PC-9 (cell line): ENCODE measurements around the gene EYA3. TPM values are rescaled to one million over a fixed set of nuclear protein-coding genes. Genes with fewer than 3 reads are reported as not detected.

Experiments used
- BruUV-seq: library from RNA; stranded (reverse); fragments of 400-500 nt; replicated peaks from 2 replicates; lab custom pipeline; 2021; lab: Mats Ljungman, UMichigan
- CTCF ChIA-PET: fragments of 300-600 bp; sonication (Branson Sonifier 250); formaldehyde crosslinking; loops from one replicate; lab custom pipeline; 2022; ENCODE audit warnings: antibody characterized with exemption; lab: Charles Lee
- POLR2A ChIA-PET: fragments of 300-600 bp; sonication (Branson Sonifier 250); formaldehyde crosslinking; loops from one replicate; lab custom pipeline; 2022; ENCODE audit warnings: antibody characterized with exemption; ENCODE audit not compliant: unreplicated experiment; lab: Charles Lee
- DNase-seq, 2 experiments: peaks; one replicate each; pipeline versions ENCODE4 v3.0.0 to v3.0.0-alpha.2; 2015 to 2022; ENCODE audit warnings: mixed read lengths in 1 of 2
- H2AFZ ChIP-seq: fragments of 200-600 bp; sonication (generic); 2 replicates; pipeline ENCODE4 v1.8.1; 2017; ENCODE audit warnings: antibody characterized with exemption
- H3F3A ChIP-seq: fragments of 200-600 bp; sonication (generic); 2 replicates; pipeline ENCODE4 v1.8.1; 2017; ENCODE audit warnings: antibody characterized with exemption, mild to moderate bottlenecking, low read depth; ENCODE audit not compliant: insufficient read depth
- H3K27ac ChIP-seq: fragments of 200-600 bp; sonication (generic); 2 replicates; pipeline ENCODE4 v1.6.1; 2016; ENCODE audit warnings: mixed run types
- H3K27me3 ChIP-seq: fragments of 200-600 bp; sonication (generic); 2 replicates; pipeline ENCODE4 v1.6.1; 2016; ENCODE audit warnings: low read depth, mixed run types; ENCODE audit not compliant: insufficient read depth
- H3K36me3 ChIP-seq: fragments of 200-600 bp; sonication (generic); 2 replicates; pipeline ENCODE4 v1.6.1; 2016; ENCODE audit warnings: low read depth, mixed run types
- H3K4me1 ChIP-seq: fragments of 200-600 bp; sonication (generic); replicated peaks from 2 replicates; pipeline ENCODE4 v1.6.1; 2016; ENCODE audit warnings: mixed run types; ENCODE audit not compliant: insufficient read depth
- H3K4me2 ChIP-seq: fragments of 200-600 bp; sonication (generic); 2 replicates; pipeline ENCODE4 v1.6.1; 2017; ENCODE audit warnings: mixed run types
- H3K4me3 ChIP-seq: fragments of 200-600 bp; sonication (generic); 2 replicates; pipeline ENCODE4 v1.6.1; 2016; ENCODE audit warnings: mixed run types
- H3K79me2 ChIP-seq: fragments of 200-600 bp; sonication (generic); 2 replicates; pipeline ENCODE4 v1.6.1; 2017; ENCODE audit warnings: low read depth, mixed run types
- H3K9me2 ChIP-seq: fragments of 200-600 bp; sonication (generic); 2 replicates; pipeline ENCODE4 v1.8.1; 2017; ENCODE audit warnings: mild to moderate bottlenecking; ENCODE audit not compliant: insufficient read depth
- H3K9me3 ChIP-seq: fragments of 200-600 bp; sonication (generic); 2 replicates; pipeline ENCODE4 v1.8.1; 2016; ENCODE audit warnings: low read depth; ENCODE audit not compliant: insufficient read depth
- H4K20me1 ChIP-seq: fragments of 200-600 bp; sonication (generic); 2 replicates; pipeline ENCODE4 v1.8.1; 2017; ENCODE audit not compliant: insufficient read depth
- CTCF ChIP-seq: fragments of 200-600 bp; sonication (generic); conservative IDR thresholded peaks from 2 replicates; pipeline ENCODE4 v1.6.1; 2017; ENCODE audit warnings: mixed run types, antibody characterized with exemption, mild to moderate bottlenecking, moderate library complexity
- EZH2 ChIP-seq: fragments of 200-600 bp; sonication (generic); IDR thresholded peaks from 2 replicates; pipeline ENCODE4 v1.8.0; 2017; ENCODE audit warnings: antibody characterized with exemption, low read depth
- intact Hi-C: fragments of 100-400 bp; cut with micrococcal nuclease; formaldehyde crosslinking; loops from one replicate; pipeline ENCODE4 v1.10.0; 2022; ENCODE audit not compliant: unreplicated experiment
- total RNA-seq: library from RNA; stranded (reverse); gene quantifications from 2 replicates; pipeline ENCODE4 v1.2.3, GENCODE V29; 2021

Gene EYA3
- total RNA-seq, 1 experiment from 2014 or later: 19.0 TPM

GRCh38 chr1:27938488-27938887, 149.9 kb downstream of the EYA3 start:
- ChIA-PET CTCF (no interaction called here), POLR2A (interaction anchor here (0.6 kb wide), 1 partner anchor 28 kb away, joined by 3 read pairs; no protein-coding TSS in a partner anchor)
- Histone ChIP-seq H3K79me2 (no peaks in the 10 kb centered on the region), H3K4me1 (peaks cover 17% of the 10 kb centered on the region), H3K4me3 (no peak overlapping the region), H3K36me3 (no peaks in the 10 kb centered on the region), H4K20me1 (no peaks in the 10 kb centered on the region), H3K9me2 (no peaks in the 10 kb centered on the region), H3K9me3 (no peaks in the 10 kb centered on the region), H3F3A (peaks cover 7% of the 10 kb centered on the region; the same call in 1 of the 2 replicates), H3K27me3 (no peaks in the 10 kb centered on the region), H3K4me2 (no peak overlapping the region), H2AFZ (no peak overlapping the region), H3K27ac (no peak overlapping the region)
- no peak for DNase-seq
- intact Hi-C loops: no loop called here
- no TSS peak for BruUV-seq
- TF ChIP-seq CTCF: no peak
- no peak for TF ChIP-seq EZH2

DNA sequence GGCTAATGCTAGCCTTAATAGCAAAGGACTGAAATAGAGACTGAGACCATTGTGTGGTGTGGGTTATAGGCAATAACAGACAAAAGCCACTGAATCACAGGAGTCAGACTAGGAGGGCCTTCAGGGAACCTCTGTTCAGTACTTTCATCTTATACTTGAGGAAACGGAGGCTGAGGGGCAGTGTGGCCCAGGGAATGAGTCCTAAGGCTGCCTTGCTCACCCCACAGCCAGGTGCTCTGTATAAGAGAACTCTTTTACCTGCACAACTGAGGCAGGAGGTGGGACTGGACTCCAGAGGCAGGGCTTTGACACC, 150.9 kb downstream of the EYA3 start:
- Histone ChIP-seq H2AFZ (no peak overlapping the region), H3K9me3 (no peaks in the 10 kb centered on the region), H4K20me1 (no peaks in the 10 kb centered on the region), H3K9me2 (no peaks in the 10 kb centered on the region), H3K27me3 (no peaks in the 10 kb centered on the region), H3K79me2 (no peaks in the 10 kb centered on the region), H3F3A (no peaks in the 10 kb centered on the region; the same call in 1 of the 2 replicates), H3K36me3 (no peaks in the 10 kb centered on the region), H3K4me1 (peaks cover 11% of the 10 kb centered on the region), H3K27ac (no peak overlapping the region), H3K4me2 (no peak overlapping the region), H3K4me3 (no peak overlapping the region)
- BruUV-seq: no TSS peak
- TF ChIP-seq CTCF (no peak), EZH2 (no peak)
- ChIA-PET POLR2A (no interaction called here), CTCF (interaction anchor here (0.6 kb wide), 1 partner anchor 129 kb away, joined by 3 read pairs; no protein-coding TSS in a partner anchor)
- intact Hi-C loops: no loop called here
- no peak for DNase-seq

DNA sequence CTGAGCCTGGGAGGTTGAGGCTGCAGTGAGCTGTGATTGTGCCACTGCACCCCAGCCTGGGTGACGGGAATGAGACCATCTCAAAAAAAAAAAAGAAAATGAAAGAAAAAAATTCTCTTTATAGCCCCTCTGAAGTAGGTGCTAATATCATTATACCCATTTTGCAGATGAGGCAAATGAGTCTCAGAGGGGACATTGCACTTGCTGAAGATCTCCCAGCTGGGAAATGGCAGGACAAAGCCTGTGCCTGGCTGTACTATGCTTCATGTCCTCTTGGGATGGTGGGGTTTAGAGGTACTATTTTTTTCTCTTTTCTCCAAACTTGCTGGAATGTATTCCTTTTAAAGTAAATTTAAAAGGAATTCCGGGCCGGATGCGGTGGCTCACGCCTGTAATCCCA, 152.0 kb downstream of the EYA3 start:
- Histone ChIP-seq H2AFZ (no peak overlapping the region), H3K4me2 (no peak overlapping the region), H3K4me1 (peaks cover 11% of the 10 kb centered on the region), H3F3A (no peaks in the 10 kb centered on the region; the same call in 1 of the 2 replicates), H3K27me3 (no peaks in the 10 kb centered on the region), H3K9me2 (no peaks in the 10 kb centered on the region), H3K79me2 (no peaks in the 10 kb centered on the region), H3K9me3 (no peaks in the 10 kb centered on the region), H4K20me1 (no peaks in the 10 kb centered on the region), H3K4me3 (no peak overlapping the region), H3K27ac (no peak overlapping the region), H3K36me3 (no peaks in the 10 kb centered on the region)
- POLR2A ChIA-PET: no interaction called here
- CTCF ChIA-PET: no interaction called here
- TF ChIP-seq EZH2 (no peak), CTCF (no peak)
- intact Hi-C loops: no loop called here
- BruUV-seq: no TSS peak
- DNase-seq: no peak
